IPS-NIHi7 (cell line): ENCODE measurements around the gene MMP23B.
A peak's percentile ranks its signal among the peaks of the same experiment; 100 is the strongest.
"Not testable (repeated sequence)": the region's sequence is repeated elsewhere in the genome, so short reads cannot be mapped to it uniquely, and the experiment has no call there.

Experiments used
- DNase-seq: peaks from one replicate; pipeline ENCODE4 v3.0.0; 2012; ENCODE audit warnings: mixed read lengths; ENCODE audit errors: extremely low spot score

Gene MMP23B

DNA sequence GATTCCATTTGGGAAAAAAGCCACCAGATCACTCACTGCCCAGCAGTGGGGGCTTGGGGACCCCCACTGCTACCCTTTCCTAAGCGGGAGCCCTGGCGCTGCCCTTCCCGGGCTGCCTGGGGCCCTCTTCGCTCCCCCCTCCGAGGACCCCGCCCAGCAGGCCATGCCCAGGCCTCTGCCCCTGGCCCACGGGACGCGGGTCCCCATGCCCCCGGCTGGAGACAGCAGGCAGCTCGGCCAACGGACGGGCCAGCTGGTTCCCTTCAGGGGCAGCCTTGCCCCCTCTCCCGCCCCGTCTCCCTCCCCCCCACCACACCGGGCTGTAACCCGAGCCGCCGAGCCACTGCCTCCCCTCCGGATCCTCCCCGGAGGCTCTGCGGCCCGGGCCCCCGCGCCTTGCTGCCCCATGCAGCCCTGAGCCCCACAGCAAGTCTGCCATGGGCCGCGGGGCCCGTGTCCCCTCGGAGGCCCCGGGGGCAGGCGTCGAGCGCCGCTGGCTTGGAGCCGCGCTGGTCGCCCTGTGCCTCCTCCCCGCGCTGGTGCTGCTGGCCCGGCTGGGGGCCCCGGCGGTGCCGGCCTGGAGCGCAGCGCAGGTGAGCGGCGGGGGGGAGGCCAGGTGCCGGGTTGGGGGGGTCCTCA lies at the start of gene MMP23B:
MMP23B (plus strand) TSS at position 392 of the 639 bp plus-strand sequence; CDS start at position 438, 46 bp downstream.
- peak; percentile 73 for DNase-seq

DNA sequence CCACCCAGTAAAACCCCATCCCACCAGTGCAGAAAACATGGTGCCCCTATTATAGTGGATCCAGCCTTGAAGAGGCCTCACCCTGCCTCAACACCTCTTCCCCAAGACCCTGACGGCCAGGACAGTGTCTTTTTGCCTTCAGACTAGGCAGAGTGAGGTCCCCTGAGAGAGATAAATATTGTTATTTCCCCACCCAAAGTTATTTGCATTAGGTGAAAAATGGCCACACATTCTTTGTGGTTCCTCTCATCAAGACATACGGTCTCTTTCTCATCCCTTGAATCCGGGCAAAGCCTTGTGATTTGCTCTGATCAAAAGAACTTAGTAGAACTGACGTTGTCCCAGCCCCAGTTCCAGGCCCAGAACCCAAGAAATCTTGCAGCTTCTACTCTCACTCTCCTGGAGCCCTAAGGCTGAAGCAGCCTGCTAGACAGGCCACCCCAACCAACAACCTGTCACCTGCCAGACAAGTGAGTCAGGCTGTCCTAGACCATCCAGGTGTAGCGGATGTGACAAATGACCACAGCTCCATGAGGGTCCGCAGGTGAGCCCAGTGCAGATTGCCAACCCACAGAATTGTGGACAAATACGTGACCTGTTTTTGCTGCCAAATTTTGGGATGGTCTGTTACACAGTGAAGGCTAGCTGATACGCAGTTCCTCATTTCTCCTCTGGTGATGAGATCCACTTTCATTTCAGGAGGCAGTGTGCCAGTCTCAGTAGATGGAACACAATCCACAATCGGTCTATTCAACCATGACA lies 49.2 kb upstream of the MMP23B start:
- no peak for DNase-seq

DNA sequence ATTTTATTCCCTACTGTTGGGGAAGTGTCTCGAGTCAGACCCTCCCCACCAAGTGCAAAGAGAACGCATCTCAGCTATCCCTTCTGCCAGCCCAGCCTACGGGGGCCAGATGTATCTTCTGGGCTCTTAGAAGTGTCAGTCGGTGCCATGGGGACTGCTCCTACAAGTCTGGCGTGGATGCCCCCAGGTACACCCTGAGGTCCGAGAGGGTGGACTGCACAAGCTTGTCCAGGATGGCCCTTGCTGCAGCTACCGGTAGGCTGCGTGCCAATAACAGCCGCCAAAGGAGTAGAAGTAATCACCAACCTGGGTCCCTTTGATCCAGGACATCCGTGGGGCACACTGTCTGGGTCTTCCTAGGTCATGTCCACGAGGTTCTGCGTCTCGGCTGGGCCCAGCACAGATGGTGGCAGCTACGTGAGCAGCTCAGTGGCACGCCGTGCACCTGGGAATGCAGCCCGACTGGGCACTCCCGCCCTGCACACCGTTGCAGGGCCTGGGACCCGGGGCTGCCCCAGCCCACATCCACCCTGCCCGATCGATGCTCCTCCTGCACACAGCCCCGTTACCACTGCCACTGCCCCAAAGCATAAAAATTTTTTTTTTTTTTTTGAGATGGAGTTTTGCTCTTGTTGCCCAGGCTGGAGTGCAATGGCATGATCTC lies 48.5 kb upstream of the MMP23B start:
- DNase-seq, result no peak

DNA sequence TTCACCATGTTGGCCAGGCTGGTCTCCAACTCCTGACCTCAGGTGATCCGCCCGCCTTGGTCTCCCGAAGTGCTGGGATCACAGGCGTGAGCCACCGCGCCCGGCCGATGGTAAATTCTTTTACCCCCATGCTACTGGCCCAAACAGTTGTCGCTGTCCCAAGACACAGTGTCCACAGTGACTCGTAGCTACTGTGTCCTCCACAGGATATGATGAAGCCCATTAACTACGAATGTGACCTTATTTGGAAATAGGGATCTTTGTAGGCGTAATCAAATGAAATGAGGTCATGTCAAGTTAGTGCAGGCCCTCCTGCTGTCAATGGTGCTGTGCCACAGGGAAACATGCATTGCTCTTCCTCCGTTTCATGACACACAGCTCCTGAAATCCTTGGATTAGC lies 40.5 kb upstream of the MMP23B start:
- DNase-seq, result no peak

DNA sequence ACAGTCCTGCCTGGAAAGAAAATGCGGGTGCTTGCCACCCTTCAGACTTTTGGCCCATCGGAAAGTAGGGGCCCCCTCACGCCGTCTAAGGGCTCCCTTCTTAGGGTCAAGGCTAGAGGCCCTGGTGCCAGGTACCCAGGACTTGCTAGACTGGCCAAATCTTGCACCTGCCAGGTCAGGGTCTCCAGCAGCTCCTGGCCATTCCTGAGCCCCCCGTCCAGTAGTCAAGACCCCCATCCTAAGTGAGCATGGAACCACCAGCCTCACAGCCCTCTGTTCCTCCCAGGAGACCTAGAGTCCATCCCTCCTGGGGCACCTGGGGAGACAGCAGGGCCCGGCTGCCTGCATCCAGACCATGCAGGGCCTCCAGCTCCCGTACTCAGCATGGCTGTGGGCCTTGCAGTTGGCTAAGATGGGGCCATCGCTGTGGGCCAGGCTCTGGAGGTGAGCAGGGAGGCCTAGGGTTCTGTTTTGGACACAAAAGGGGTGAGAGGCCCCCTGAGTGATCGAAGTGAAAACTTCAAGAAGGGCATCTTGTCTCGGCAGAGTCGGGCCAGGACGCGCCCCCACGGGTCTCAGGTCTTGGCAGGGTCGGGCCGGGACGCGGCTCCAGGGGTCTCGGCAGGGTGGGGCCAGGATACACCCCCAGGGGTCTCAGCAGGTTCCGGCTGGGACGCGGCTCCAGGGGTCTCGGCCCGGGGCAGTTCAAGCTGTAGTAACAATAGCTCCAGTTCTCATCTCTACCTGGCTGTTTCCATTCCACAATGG lies 38.0 kb upstream of the MMP23B start:
- no peak for DNase-seq

DNA sequence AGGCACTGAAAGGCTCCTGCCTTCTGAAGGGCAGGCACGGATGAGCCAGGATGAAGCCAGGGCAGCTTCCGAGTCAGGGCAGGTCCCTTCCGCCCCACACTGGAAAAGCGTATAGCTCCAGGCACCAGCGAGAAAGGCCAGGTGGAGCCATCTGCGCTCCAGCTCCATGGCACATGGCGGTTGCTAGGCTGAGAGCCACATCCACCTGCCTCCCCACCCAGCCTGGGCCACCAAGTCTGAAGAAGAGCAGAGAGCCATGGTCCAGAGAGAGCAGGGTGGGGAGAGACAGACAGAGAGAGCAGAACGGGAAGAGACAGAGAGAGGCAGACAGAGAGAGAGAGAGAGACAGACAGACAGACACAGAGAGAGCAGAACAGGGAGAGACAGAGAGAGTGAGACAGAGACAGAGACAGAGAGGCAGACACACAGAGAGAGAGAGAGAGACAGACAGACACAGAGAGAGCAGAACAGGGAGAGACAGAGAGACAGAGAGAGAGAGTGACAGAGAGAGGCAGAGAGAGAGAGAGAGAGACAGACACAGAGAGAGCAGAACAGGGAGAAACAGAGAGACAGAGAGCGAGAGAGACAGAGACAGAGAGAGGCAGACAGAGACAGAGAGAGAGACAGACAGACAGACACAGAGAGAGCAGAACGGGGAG lies 37.2 kb upstream of the MMP23B start:
- peak; percentile 19 for DNase-seq

DNA sequence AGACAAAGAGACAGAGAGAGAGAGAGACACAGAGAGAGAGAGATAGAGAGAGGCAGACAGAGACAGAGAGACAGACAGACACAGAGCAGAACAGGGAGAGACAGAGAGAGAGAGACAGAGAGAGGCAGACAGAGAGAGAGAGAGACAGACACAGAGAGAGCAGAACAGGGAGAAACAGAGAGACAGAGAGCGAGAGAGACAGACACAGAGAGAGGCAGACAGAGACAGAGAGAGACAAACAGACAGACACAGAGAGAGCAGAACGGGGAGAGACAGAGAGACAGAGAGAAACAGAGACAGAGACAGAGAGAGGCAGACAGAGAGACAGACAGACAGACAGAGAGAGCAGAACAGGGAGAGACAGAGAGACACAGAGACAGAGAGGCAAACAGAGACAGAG lies 36.6 kb upstream of the MMP23B start:
- not testable (repeated sequence) for DNase-seq

DNA sequence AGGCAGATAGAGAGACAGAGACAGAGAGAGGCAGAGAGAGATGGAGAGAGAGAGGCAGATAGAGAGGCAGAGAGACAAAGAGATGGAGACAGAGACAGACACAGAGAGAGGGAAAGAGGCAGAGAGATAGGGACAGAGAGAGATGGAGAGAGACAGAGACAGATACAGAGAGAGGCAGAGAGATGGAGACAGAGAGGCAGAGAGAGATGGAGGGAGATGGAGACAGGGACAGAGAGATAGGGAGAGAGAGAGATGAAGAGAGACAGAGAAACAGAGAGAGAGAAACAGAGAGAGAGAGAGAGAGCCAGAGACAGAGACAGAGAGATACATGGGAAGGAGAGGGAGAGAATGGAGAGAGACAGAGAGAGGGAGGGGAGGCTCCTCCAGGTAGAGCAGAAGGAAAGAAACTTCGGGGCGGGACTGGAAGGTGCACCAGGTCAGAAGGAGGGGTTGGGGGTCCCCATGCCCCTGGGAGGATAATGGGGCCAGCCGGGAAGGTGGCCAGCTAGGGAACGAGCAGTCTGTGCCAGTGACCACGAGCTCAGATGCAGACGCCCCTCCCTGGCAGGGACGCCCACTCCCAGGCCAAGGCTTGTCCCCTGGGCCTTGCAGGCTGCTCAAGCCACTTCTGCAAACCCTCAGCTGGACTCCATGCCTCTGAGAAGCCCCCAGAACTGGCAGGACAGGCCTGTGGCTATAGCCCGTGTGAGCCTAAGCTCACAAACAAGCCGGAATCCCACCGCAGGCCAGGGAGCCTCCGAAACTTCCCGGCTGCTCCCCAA lies 35.3 kb upstream of the MMP23B start:
- DNase-seq, result no peak

DNA sequence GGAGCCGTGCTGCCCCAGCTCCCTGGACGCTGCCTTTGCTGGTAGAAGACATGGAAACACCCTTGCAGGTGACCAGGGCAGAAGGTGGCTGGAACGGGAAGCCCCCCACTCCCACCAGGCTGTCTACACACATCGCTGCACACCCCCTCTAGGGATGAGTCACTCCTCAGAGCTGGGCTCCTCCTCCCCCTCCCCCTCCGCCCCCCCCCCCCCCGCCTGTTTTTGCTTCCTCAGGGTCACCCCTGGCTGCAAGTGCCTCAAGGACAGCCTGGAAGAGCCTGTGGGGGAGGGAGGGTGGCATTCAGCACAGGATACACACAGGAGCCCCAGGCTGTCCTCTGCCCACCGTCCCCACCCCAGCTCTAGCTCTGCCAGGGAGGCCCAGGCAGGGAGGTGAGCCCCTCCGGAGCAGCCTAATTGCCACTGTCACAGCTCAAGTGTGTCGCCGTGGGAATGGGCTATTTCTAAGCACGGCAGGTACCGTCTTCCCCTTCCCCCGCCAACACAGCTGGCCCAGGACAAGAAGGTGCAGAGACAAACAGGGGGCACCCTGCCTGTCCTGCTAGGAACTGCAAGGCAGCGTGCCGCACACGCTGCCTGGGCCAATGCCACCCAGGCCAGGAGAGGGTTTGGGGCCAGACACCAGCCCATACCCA lies 34.6 kb upstream of the MMP23B start:
- peak; percentile 65 for DNase-seq

DNA sequence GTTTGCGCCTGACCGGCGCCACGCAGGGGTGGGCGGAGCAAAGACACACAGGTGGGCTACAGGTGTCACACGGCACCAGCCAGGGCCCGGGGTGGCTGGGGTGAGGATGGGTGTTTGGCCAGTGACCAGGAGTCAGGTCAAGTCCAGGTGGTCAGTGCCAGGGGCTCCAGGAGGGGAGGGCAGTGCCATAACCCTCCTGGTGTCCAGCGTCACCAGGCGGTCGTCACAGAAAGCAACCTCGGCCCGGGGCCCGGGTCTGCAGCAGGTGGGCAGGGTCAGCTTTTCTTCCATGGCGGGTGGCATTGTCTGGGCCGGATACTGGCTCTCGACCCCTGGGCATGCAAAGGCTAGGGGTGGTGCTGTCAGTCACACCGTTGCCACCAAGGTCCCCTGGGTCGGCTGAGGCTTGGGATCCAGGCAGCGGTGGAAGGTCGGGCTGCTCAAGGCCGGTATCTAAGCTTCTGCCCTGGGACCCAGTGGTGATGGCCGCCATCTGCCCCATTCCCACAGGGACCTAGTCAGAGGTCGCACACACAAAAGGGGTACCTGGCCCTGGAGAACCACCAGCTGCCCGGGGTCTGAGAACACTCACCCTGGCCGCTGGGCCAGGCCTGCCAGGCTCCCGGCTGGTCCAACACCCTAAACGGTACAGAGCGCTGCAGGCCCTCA lies 33.8 kb upstream of the MMP23B start:
- DNase-seq, result no peak

DNA sequence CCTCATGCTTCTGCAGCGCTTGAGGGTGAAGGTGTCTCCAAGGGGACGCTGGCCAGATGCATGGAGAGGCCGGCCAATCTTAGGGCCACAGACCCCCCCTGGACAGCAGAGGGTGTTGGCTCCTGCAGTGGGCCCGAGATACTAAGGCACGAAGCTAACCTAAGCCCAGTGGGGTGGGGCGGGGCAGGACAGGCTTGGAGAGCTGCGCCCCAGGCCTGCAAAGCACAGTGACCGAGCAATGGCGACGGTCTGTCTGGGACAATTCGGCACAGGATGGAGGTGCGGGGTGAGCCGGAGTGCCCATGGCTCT lies 33.3 kb upstream of the MMP23B start:
- no peak for DNase-seq

DNA sequence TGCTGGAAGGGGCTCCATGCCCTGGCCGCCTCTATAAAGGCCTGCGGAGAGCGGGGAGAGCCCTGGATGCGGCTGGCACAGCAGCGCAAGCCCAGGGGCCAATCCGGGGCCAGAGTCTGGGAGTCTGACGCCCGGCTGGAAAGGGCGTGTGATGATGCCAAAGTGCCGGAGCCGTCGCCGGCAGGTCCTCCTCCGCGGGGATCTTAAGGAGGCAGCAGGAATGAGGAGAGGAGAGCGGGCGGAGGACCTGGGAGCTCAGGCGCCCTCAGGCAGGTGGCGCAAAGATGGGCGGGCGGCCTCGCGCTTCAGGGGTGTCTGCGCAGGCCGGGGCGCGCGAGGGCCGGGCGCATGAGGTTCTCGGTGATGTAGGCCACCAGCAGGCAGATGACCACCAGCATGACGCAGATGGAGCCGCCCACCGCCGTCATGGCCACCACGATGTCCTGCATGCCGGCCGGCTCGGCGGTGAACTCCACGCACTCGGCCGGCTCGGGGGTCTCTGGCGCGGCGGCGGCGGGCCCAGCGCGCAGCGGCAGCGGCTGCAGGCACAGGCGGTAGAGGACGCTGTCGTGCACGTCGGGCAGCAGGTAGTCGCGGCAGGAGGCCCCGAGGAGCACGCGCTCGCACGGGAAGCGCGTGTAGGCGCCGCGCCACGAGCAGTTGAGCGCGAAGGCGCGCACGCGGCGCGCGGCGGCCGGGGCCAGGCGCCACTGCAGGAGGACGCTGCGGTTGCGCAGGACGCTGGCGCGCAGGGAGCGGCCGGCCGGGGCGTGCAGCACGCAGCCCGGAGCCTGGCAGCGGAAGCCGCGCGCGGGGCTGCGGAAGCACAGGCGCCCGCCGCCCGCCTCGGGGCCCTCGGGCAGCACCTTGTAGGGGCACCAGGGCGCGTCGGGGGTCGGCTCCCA lies 32.7 kb upstream of the MMP23B start:
- DNase-seq, result peak; percentile 76

DNA sequence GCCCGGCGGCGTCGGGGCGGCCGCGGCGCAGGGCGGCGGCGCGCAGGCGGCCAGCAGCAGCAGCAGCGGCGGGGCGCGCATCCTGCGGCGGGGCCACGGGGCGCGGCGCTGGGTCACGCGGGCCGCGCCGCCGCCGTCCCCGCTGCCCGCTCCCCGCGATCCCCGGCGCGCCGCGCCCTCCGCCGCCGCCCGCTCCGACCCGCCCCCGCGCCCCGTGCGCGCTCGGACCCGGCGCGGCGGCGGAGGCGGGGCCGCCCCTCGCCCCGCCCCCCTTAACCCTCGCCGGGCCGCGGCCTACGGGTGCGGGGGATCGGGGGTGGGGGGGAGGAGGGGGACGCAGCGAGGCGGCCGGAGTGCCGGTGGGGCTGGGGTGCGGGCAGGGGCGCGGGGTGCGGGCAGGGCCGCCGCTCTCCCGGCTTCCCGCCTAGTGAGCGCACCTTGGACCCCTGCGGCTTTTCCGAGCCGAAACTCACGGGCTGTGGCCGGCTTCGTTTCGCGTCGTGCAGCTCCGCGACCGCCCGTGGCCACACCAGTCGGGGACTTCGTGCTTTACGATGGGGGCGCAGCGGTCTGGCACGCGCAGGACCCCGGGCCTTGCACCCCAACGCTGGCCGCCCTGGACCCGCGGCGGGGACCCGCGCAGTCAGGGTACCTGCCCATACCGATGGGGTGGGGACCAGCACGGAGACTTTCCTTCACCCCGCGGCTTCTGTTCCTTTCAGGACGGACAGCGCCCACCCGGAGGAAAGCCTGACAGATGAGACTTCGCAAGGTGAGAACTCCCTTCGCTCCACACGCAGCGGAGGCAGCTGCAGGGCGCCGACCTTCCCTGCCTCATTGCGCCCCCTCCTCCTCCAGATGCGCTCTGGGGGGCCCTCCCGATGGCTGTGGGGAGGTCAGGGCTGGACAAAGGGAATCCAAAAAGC lies 31.8 kb upstream of the MMP23B start, which contains the start of gene FNDC10:
FNDC10 (minus strand) TSS at position 201 of the 926 bp plus-strand sequence; CDS start at position 81, 120 bp downstream.
- peak; percentile 71 for DNase-seq

DNA sequence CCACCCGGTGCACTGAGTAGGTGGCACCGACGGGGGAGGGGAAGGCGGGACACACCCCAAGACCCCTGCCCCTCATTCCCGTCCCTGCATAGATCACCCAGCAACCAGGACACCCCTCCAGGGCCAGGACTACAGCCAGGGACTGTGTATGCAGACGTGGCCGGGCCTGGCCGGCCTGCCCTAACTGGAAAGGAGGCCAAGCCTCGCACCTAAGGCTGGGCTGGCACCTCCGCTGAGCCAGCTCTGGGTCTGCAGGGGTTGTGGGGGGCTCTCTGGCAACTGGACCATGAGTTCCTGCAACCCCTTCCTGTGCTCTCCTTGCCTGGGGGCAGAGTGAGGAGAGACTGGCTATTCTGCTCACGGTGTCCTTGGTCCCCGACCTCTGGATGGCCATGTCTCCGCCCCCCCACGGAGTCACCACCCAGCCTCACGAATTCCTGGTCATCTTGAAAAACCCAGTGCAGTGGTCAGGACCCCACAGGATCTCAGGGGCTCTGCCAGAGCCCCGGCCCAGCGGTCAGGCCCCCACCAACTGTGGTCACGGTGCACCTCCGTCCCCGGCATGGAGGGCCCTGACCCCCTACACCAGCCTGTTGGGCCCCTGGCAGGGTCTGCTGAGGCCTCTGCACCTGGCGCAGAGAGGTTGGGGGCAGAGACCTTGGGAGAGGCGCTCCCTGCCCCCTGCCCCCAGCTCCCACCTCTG lies 31.0 kb upstream of the MMP23B start:
- no peak for DNase-seq

DNA sequence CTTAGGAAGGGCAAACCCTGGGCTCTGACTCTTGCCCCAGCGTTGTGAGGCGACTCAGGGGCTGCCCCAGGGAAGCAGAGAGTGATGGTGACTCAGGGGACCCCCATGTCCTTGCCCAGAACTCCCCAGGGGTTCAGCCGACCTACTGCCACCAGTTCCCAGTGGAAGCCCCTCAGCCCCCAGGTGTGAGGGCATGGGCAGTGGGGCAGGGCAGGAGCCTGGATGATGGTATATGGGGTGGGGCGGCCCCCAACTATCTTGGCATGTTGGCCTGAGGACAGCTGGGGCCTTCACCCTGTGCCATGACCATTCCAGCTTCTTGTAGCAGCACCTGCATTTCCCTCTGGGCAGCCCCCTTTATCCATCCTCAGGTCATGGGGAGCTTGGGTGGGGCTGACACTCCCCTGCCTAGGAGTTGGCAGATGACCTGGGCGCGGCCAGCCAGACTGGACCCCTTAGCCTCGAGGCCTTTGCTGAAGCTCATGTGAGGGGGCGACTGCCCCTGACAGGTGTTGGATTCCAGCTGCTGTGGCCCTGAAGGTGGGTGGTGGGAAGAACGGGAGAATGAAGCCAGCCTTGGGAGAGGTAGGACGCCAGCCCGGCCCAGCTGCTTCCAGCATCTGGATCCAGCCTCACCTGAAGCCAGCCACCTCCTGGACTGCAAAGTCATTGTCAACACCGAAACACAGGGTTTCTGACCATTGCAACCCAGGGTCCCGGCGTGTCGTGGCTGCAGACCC lies 30.2 kb upstream of the MMP23B start:
- no peak for DNase-seq

DNA sequence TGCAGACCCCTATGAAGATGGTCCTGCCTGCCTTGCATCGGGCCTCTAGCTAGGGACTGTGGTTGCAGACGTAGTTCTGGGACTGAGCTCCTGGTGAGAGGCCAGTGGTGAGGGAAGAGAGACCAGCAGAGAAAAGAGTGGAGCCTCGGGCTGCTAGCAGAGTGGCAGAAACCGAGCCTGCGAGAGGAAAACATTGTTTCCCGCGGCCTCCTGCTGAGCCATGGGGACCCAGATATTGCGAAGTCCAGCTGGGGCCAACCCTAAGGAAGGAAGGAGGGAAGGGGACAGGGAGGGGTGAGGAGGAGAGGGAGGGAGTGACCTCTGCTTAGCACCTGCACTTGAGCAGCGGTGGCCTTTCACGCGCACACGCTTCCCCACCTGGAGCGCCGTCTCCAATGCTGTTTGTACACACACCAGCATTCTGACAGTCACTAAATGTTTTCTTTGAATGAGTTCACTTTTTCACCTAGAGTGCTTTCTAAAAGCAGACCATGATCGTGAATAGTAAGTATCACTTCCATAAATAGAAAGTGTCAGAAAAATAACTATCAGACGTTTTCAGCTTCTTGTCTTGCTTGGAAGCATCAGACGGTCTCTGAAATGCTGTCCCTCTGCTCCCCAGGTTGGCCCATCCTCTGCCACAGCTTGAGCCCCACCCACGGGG lies 29.5 kb upstream of the MMP23B start:
- no peak for DNase-seq
